ENCODE data around the gene HORMAD2.

The HORMAD2 gene

DNA sequence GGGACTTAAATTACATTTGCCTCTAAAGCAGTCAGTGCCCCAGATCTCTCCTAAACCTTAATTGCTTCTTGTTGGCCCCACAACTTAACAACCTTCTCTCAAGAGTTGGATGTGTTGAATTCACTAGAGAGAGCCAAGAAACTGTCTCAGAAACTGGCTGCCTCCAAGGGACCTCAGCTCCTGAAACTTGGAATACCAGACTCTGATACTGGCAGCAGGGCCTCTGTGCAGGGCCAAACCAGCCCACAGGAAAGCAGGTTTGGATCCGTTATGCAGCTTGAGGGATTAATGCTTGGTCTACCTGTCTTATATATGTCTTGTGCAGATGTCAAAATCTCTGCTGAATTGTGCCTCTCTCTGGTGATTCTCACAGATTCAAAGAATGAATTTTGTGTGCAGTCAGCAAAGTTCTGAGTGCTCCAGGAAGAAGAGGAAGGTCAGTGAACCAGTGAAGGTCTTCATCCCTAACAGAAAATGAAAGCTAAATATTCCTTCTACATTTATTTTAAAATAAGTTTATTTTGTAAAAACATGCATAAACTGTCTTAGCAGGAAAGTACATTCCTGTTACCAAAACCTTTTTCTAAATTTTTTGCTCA, 95.5 kb downstream of the HORMAD2 start:
- no peak overlapping the region for H3K27ac ChIP-seq
- no peak for DNase-seq (ENCODE audit: low spot score)
- TF ChIP-seq, protein P1, sequence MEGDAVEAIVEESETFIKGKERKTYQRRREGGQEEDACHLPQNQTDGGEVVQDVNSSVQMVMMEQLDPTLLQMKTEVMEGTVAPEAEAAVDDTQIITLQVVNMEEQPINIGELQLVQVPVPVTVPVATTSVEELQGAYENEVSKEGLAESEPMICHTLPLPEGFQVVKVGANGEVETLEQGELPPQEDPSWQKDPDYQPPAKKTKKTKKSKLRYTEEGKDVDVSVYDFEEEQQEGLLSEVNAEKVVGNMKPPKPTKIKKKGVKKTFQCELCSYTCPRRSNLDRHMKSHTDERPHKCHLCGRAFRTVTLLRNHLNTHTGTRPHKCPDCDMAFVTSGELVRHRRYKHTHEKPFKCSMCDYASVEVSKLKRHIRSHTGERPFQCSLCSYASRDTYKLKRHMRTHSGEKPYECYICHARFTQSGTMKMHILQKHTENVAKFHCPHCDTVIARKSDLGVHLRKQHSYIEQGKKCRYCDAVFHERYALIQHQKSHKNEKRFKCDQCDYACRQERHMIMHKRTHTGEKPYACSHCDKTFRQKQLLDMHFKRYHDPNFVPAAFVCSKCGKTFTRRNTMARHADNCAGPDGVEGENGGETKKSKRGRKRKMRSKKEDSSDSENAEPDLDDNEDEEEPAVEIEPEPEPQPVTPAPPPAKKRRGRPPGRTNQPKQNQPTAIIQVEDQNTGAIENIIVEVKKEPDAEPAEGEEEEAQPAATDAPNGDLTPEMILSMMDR (IDR thresholded peaks at IDR 0.05) = no peak
- H3K4me3 ChIP-seq = no peak overlapping the region

DNA sequence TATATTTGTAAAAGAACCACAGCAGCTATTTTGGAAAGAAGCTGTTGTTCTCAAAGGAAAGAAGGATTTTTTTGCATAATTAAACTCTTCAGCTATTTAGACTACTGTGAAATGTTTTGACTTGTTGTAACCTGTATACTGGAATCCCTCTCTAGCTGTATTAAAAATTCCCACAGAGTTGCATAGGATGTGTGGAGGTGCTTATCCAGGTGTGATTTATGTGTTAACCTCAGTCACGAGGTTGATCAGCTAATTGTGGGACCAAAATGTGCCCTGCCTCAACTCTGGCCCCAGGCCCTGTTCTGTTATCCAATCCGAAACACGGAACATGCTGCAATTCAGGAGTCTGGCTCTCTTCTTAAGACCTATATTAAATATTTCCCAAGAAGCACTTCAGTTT, 96.2 kb downstream of the HORMAD2 start:
- no peak for DNase-seq (ENCODE audit: low spot score)
- TF ChIP-seq, protein P1 (IDR thresholded peaks at IDR 0.05) = no peak
- H3K27ac ChIP-seq = no peak overlapping the region
- no peak overlapping the region for H3K4me3 ChIP-seq

DNA sequence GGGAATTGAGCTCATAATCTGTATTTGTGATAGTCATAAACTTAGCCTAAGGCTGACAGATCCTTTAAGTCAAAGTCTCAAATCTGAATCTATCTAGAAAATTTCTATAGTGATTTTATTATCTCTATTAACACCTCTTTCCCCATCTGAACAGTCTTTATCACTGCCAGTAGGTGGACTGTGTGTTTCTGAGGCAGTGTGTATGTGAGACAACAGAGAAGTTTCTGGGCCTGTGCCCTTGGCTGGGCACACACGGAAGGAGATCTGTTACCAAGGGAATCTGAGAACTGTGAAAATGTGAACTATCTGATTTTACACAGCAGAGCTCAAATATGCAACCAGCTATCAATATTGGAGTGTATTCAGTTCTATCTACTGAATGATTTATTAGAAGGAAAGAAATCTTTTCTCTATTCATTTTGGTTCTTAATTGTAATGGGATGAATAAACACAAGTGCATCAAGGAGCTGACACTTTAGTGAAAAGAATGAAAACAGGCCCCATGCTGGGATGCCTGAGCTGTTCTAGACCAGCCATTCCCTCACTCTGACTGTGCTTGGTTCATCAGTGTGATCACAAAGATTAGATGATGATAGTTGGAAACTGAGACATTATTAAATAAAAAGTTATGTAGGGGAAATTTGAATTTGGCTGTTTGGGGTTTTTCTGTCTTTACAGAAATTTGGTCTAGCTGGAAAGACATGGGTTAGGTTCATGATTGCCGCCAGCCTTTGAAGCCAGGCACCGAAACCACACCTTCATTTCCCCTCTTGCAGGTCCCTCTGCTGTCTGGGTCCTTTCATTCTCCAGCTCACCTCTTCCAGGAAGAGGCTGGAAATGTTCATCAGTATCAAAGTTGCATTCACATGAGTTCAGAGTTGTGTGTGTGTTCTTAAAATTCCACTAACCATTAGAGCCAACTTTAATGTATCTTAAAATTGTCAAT, 98.2 kb downstream of the HORMAD2 start:
- no peak for DNase-seq (ENCODE audit: low spot score)
- TF ChIP-seq, protein P1 (IDR thresholded peaks at IDR 0.05) = no peak
- Histone ChIP-seq H3K27ac (no peak overlapping the region), H3K4me3 (no peak overlapping the region)

DNA sequence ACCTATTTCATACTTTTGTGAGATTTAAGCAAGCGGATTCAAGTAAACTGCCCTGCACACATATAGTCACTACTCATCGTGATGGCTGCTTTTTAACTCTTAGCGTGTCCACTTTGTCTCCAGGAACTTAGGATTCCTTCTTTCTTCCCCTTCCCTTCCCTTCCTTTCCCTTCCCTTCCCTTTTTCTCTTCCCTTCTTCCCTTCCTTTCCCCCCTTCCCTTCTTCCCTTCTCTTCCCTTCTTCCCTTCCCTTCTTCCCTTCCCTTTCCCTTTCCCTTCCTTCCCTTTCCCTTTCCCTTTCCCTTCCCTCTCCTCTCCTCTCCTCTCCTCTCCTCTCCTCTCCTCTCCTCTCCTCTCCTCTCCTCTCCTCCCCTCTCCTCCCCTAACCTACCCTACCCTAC, 100.4 kb downstream of the HORMAD2 start:
- no peak overlapping the region for H3K27ac ChIP-seq
- TF ChIP-seq, protein P1 (IDR thresholded peaks at IDR 0.05) = no peak
- no peak overlapping the region for H3K4me3 ChIP-seq
- DNase-seq (ENCODE audit: low spot score) = no peak

DNA sequence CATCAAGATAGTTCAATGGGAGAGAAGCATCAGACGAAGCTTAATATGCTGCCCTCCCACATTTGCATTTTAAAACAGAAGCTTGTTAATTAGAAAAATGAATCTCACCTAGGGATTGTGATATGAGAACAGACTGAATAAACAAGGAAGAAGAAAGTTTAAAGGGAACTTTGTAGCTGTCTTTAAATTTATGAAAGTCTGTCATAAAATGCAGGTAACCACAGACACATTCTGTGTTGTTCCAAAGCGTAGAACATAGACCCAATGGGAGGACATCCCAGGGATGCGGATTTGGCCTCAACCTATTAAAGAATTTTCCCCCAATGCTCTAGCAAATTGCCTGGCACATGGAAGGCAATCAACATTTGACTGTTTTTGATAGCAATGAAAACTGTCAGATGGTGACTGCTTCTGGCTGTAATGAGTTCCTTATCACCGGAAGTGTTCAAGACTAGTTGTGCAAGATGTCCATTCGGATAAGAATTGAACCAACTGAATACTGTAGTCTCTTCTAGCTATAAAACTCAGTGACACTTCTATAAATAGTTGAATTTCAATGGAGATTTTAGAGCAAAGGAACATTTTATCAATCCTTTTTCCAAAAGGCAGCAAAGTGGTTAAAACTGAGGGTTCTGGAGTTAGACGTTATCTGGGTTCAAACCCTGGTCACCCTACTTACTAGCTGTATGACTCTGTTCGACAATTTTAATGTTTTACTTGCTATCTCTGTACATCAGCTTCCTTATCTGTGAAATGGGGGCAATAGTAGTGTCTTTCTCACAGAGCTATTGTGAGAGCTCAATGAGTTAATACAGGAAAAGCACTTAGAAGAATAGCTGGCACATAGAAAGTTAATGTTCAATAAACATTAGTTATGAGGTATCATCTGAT, 101.4 kb downstream of the HORMAD2 start:
- TF ChIP-seq, protein P1 (IDR thresholded peaks at IDR 0.05) = no peak
- no peak for DNase-seq (ENCODE audit: low spot score)
- H3K27ac ChIP-seq = no peak overlapping the region

DNA sequence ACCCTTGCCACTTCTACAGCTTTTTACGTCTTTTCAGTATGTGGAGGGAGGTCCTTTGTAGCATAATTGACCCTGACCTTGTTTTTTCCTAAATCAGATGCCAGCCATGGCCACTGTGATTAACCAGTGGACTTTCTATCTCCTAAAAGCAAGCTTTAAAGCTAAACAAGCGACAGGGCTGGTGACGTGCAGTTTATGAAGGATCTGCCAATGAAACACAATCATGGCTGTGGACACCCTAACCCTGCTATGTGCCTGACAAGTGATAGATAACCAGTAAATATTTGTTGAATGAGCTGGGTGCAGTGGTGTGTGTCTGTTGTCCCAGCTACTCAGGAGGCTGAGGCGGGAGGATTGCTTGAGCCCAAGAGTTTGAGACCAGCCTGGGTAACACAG, 102.1 kb downstream of the HORMAD2 start:
- DNase-seq (ENCODE audit: low spot score) = no peak
- TF ChIP-seq, protein P1 (IDR thresholded peaks at IDR 0.05) = no peak
- Histone ChIP-seq H3K27ac (no peak overlapping the region), H3K4me3 (no peak overlapping the region)

More for the DNA sequence above, 101.4 kb downstream of the HORMAD2 start:
- no peak overlapping the region for H3K4me3 ChIP-seq

Data from coronary artery (tissue), 2 donors.